A673 (cell line): ENCODE measurements around the gene SLC12A2. TPM values are rescaled to one million over a fixed set of nuclear protein-coding genes. Genes with fewer than 3 reads are reported as not detected.

Experiments
- BruUV-seq: library from RNA; stranded (reverse); fragments of 400-500 nt; replicated peaks from 2 replicates; lab custom pipeline; 2021; lab: Mats Ljungman, UMichigan
- CTCF ChIA-PET: fragments of 300-600 bp; sonication (Branson Sonifier 250); formaldehyde crosslinking; loops from one replicate; lab custom pipeline; 2022; ENCODE audit warnings: antibody characterized with exemption; lab: Charles Lee
- POLR2A ChIA-PET: fragments of 300-600 bp; sonication (Branson Sonifier 250); formaldehyde crosslinking; loops from one replicate; lab custom pipeline; 2022; ENCODE audit warnings: antibody characterized with exemption; ENCODE audit not compliant: low non-redundant PET; lab: Charles Lee
- DNase-seq: peaks from one replicate; pipeline ENCODE4 v3.0.0-alpha.2; 2015; ENCODE audit warnings: low spot score
- H3K27ac ChIP-seq: fragments of 200-600 bp; sonication (generic); 2 replicates; pipeline ENCODE4 v1.5.1; 2016; ENCODE audit warnings: mixed run types, low read depth, mild to moderate bottlenecking, mixed read lengths, antibody characterized with exemption, low read length; ENCODE audit not compliant: poor library complexity, severe bottlenecking
- H3K27me3 ChIP-seq: fragments of 200-600 bp; sonication (generic); replicated peaks from 2 replicates; pipeline ENCODE4 v1.6.1; 2017; ENCODE audit warnings: mixed run types, low read depth, mild to moderate bottlenecking, mixed read lengths, antibody characterized with exemption, low read length; ENCODE audit not compliant: insufficient read depth, poor library complexity
- H3K36me3 ChIP-seq: fragments of 200-600 bp; sonication (generic); 2 replicates; pipeline ENCODE4 v1.6.1; 2016; ENCODE audit warnings: mixed run types, mild to moderate bottlenecking, mixed read lengths, antibody characterized with exemption, low read length; ENCODE audit not compliant: insufficient read depth, poor library complexity, severe bottlenecking
- H3K4me1 ChIP-seq: fragments of 200-600 bp; sonication (generic); 2 replicates; pipeline ENCODE4 v1.6.1; 2017; ENCODE audit warnings: mixed run types, mild to moderate bottlenecking, mixed read lengths, antibody characterized with exemption, low read length; ENCODE audit not compliant: insufficient read depth, poor library complexity, severe bottlenecking
- H3K4me3 ChIP-seq: fragments of 200-600 bp; sonication (generic); 2 replicates; pipeline ENCODE4 v1.5.1; 2016; ENCODE audit warnings: low read depth, mixed run types, mild to moderate bottlenecking, mixed read lengths, low read length; ENCODE audit not compliant: poor library complexity, severe bottlenecking
- H3K9me3 ChIP-seq: fragments of 200-600 bp; sonication (generic); 2 replicates; pipeline ENCODE4 v1.6.1; 2016; ENCODE audit warnings: mixed run types, low read depth, mild to moderate bottlenecking, mixed read lengths, antibody characterized with exemption, low read length; ENCODE audit not compliant: poor library complexity, severe bottlenecking
- EZH2 ChIP-seq: fragments of 200-600 bp; sonication (generic); IDR thresholded peaks from 2 replicates; pipeline ENCODE4 v1.6.1; 2017; ENCODE audit warnings: borderline replicate concordance, low read depth, mild to moderate bottlenecking, mixed read lengths, antibody characterized with exemption, low read length; ENCODE audit not compliant: poor library complexity, severe bottlenecking
- intact Hi-C: fragments of 100-400 bp; cut with micrococcal nuclease; formaldehyde crosslinking; loops from one replicate; pipeline ENCODE4 v1.10.0; 2022; ENCODE audit not compliant: unreplicated experiment
- total RNA-seq: library from RNA; stranded (reverse); gene quantifications from 2 replicates; pipeline ENCODE4 v1.2.3, GENCODE V29; 2021
- TF ChIP-seq, protein P1 (sequence below): fragments of 300-800, 200-600 bp; sonication (generic); conservative IDR thresholded peaks from 2 replicates; pipeline ENCODE4 v1.5.1; 2017; ENCODE audit warnings: low read depth, mild to moderate bottlenecking, antibody characterized with exemption, low read length, moderate library complexity, mixed read lengths

SLC12A2 gene
- total RNA-seq, 1 experiment from 2014 or later, result 10.4 TPM

GRCh38 chr5:128174951-128175350, 91.4 kb downstream of the SLC12A2 start:
- BruUV-seq, result no TSS peak
- ChIA-PET CTCF (no interaction called here), POLR2A (no interaction called here)
- Histone ChIP-seq H3K27me3 (no peaks in the 10 kb centered on the region), H3K9me3 (no peaks in the 10 kb centered on the region), H3K4me1 (no peaks in the 10 kb centered on the region), H3K36me3 (no peaks in the 10 kb centered on the region), H3K4me3 (no peak overlapping the region), H3K27ac (no peak overlapping the region)
- intact Hi-C loops, result no loop called here
- TF ChIP-seq, protein P1, sequence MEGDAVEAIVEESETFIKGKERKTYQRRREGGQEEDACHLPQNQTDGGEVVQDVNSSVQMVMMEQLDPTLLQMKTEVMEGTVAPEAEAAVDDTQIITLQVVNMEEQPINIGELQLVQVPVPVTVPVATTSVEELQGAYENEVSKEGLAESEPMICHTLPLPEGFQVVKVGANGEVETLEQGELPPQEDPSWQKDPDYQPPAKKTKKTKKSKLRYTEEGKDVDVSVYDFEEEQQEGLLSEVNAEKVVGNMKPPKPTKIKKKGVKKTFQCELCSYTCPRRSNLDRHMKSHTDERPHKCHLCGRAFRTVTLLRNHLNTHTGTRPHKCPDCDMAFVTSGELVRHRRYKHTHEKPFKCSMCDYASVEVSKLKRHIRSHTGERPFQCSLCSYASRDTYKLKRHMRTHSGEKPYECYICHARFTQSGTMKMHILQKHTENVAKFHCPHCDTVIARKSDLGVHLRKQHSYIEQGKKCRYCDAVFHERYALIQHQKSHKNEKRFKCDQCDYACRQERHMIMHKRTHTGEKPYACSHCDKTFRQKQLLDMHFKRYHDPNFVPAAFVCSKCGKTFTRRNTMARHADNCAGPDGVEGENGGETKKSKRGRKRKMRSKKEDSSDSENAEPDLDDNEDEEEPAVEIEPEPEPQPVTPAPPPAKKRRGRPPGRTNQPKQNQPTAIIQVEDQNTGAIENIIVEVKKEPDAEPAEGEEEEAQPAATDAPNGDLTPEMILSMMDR, result no peak
- no peak for TF ChIP-seq EZH2
- no peak for DNase-seq

DNA sequence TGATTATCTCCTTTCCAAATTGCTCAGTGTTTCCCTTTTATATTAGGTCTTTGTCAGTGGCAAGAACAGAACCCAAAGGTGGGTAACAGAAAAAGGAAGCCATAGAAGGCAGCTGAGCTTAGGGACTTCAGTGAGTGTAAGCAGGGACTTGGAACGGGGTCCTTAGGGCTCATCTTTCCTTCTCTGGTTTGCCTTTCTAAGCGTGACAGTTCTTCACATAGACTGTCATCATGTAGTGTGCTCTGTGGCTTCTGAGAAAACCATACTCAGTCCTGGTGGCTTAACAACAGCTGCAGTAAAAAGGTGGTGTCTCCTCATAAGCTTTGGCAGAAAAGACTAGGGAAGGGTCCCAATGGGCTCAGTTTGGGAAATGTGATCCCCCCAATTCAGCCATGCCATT, 108.8 kb downstream of the SLC12A2 start:
- no peak for TF ChIP-seq EZH2
- TF ChIP-seq, protein P1, result no peak
- Histone ChIP-seq H3K4me1 (no peaks in the 10 kb centered on the region), H3K36me3 (no peaks in the 10 kb centered on the region), H3K27me3 (no peaks in the 10 kb centered on the region), H3K4me3 (no peak overlapping the region), H3K9me3 (no peaks in the 10 kb centered on the region), H3K27ac (no peak overlapping the region)
- no TSS peak for BruUV-seq
- ChIA-PET POLR2A (no interaction called here), CTCF (no interaction called here)
- no peak for DNase-seq
- intact Hi-C loops, result no loop called here

GRCh38 chr5:128193665-128194390, 110.3 kb downstream of the SLC12A2 start:
- ChIA-PET POLR2A (no interaction called here), CTCF (no interaction called here)
- no peak overlapping the region for H3K27ac ChIP-seq
- no peak for TF ChIP-seq EZH2
- TF ChIP-seq, protein P1, result no peak
- no TSS peak for BruUV-seq
- intact Hi-C loops, result no loop called here
- DNase-seq, result no peak
- no peaks in the 10 kb centered on the region for H3K4me1 ChIP-seq
- H3K27me3 ChIP-seq, result no peaks in the 10 kb centered on the region
- H3K4me3 ChIP-seq, result no peak overlapping the region
- no peaks in the 10 kb centered on the region for H3K9me3 ChIP-seq
- H3K36me3 ChIP-seq, result no peaks in the 10 kb centered on the region
